ENCODE results near the gene MSH3.

- no peak for TF ChIP-seq CTCF (IDR thresholded peaks at IDR 0.05)
- TF ChIP-seq POLR2AphosphoS5 (IDR thresholded peaks at IDR 0.05), result no peak
Measured at GRCh38 chr5:80920333-80920732, 265.9 kb downstream of the MSH3 start.

All from prostate gland (tissue), 2 donors.